Astrocyte (in vitro differentiated cells and primary cell): ENCODE results near the gene CTIF. TPM values are rescaled to one million over a fixed set of nuclear protein-coding genes. Genes with fewer than 3 reads are reported as not detected.
A peak's percentile ranks its signal among the peaks of the same experiment; 100 is the strongest.

Experiments used
- DNase-seq: peaks from one replicate; pipeline ENCODE4 v3.0.0-alpha.2; 2010; ENCODE audit warnings: low read depth
- FAIRE-seq: peaks from 2 replicates; lab custom pipeline; 2011; peaks lifted over from hg19 to GRCh38; lab: Jason Lieb, UNC
- H2AFZ ChIP-seq: 2 replicates; pipeline ENCODE4 v1.6.0; 2012; ENCODE audit warnings: low read depth, low read length, inconsistent platforms
- H3K27ac ChIP-seq: 2 replicates; pipeline ENCODE4 v1.5.1; 2011; ENCODE audit warnings: low read depth, low read length, inconsistent platforms
- H3K27me3 ChIP-seq: 2 replicates; pipeline ENCODE4 v1.6.0; 2011; ENCODE audit warnings: low read length, inconsistent platforms; ENCODE audit not compliant: insufficient read depth
- H3K36me3 ChIP-seq: 2 replicates; pipeline ENCODE4 v1.5.1; 2011; ENCODE audit warnings: low read length, inconsistent platforms; ENCODE audit not compliant: insufficient read depth
- H3K4me1 ChIP-seq: 2 replicates; pipeline ENCODE4 v1.5.1; 2011; ENCODE audit warnings: low read length, inconsistent platforms; ENCODE audit not compliant: insufficient read depth
- H3K4me2 ChIP-seq: 2 replicates; pipeline ENCODE4 v1.6.0; 2012; ENCODE audit warnings: low read length, inconsistent platforms
- H3K4me3 ChIP-seq: 2 replicates; pipeline ENCODE4 v1.5.1; 2011; ENCODE audit warnings: low read depth, mild to moderate bottlenecking, low read length, inconsistent platforms; ENCODE audit not compliant: insufficient read depth
- H3K79me2 ChIP-seq: 2 replicates; pipeline ENCODE4 v1.6.0; 2012; ENCODE audit warnings: mild to moderate bottlenecking, low read length, inconsistent platforms; ENCODE audit not compliant: insufficient read depth
- H3K9ac ChIP-seq: 2 replicates; pipeline ENCODE4 v1.6.0; 2012; ENCODE audit warnings: mild to moderate bottlenecking, low read length, inconsistent platforms
- H3K9me3 ChIP-seq: 2 replicates; pipeline ENCODE4 v1.5.1; 2012; ENCODE audit warnings: low read depth, mild to moderate bottlenecking, low read length, inconsistent platforms; ENCODE audit not compliant: insufficient read depth
- H4K20me1 ChIP-seq: 2 replicates; pipeline ENCODE4 v1.6.0; 2012; ENCODE audit warnings: low read length, inconsistent platforms; ENCODE audit not compliant: insufficient read depth
- H3K27ac Mint-ChIP-seq: one replicate; pipeline ENCODE4 v1.8.0; 2021; ENCODE audit warnings: mild to moderate bottlenecking, mixed read lengths; ENCODE audit not compliant: unreplicated experiment
- H3K27me3 Mint-ChIP-seq: one replicate; pipeline ENCODE4 v1.8.0; 2021; ENCODE audit warnings: low read depth, mixed read lengths; ENCODE audit not compliant: unreplicated experiment
- H3K36me3 Mint-ChIP-seq: one replicate; pipeline ENCODE4 v1.8.0; 2021; ENCODE audit warnings: low read depth, mixed read lengths; ENCODE audit not compliant: unreplicated experiment
- H3K4me1 Mint-ChIP-seq: one replicate; pipeline ENCODE4 v1.8.0; 2021; ENCODE audit warnings: low read depth, mixed read lengths; ENCODE audit not compliant: unreplicated experiment
- H3K4me3 Mint-ChIP-seq: one replicate; pipeline ENCODE4 v1.8.0; 2021; ENCODE audit warnings: mild to moderate bottlenecking, moderate library complexity, mixed read lengths; ENCODE audit not compliant: unreplicated experiment
- H3K9me3 Mint-ChIP-seq: one replicate; pipeline ENCODE4 v1.8.0; 2021; ENCODE audit warnings: mild to moderate bottlenecking, mixed read lengths; ENCODE audit not compliant: unreplicated experiment
- CTCF ChIP-seq: IDR thresholded peaks from 2 replicates; pipeline ENCODE4 v1.5.1; 2011; ENCODE audit warnings: low read depth, mild to moderate bottlenecking, inconsistent platforms, low read length, moderate library complexity; ENCODE audit not compliant: insufficient read depth
- EZH2 ChIP-seq: IDR thresholded peaks from 2 replicates; pipeline ENCODE4 v1.6.1; 2012; ENCODE audit warnings: mild to moderate bottlenecking, low read length, inconsistent platforms; ENCODE audit not compliant: insufficient read depth
- total RNA-seq: library from RNA; stranded (reverse); gene quantifications from 2 replicates; pipeline ENCODE4 v1.2.1, GENCODE V29; 2021

The CTIF gene
- total RNA-seq, 1 donor from 2014 or later = 101 TPM

DNA sequence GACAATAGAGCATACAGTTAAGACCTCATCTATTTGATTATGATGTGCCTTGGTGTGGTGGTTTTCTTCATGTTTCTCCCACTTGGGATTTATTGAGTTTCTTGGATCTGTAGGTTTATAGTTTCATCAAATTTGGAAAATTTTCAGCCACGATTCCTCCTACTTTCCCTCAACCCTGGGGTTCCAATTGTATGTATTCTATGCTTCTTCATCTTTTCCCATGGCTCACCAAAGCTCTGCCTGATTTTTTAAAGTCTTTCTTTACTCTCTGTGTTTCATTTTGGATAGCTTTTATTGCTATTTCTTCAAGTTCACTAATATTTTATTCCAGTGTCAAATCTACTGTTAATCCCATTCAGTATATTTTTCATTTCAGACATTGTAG is 132.7 kb downstream of the CTIF start:
- Histone ChIP-seq H4K20me1 (peaks cover 51% of the 10 kb centered on the region), H3K27ac (no peak overlapping the region), H3K4me3 (no peak overlapping the region), H3K27me3 (no peaks in the 10 kb centered on the region), H3K36me3 (peaks cover 17% of the 10 kb centered on the region), H3K9me3 (no peaks in the 10 kb centered on the region), H2AFZ (no peak overlapping the region), H3K9ac (no peak overlapping the region), H3K4me1 (peaks cover 22% of the 10 kb centered on the region), H3K4me2 (no peak overlapping the region), H3K79me2 (no peaks in the 10 kb centered on the region)
- Mint-ChIP-seq H3K9me3 (peaks cover 5% of the 10 kb centered on the region), H3K27ac (no peak overlapping the region), H3K27me3 (no peaks in the 10 kb centered on the region), H3K4me3 (no peak overlapping the region), H3K36me3 (peaks cover 33% of the 10 kb centered on the region), H3K4me1 (peaks cover 13% of the 10 kb centered on the region)
- FAIRE-seq = no peak
- DNase-seq = no peak
- no peak for TF ChIP-seq CTCF
- no peak for TF ChIP-seq EZH2

GRCh38 chr18:48672671-48673340 is 134.0 kb downstream of the CTIF start:
- Histone ChIP-seq H3K9me3 (no peaks in the 10 kb centered on the region), H3K9ac (no peak overlapping the region), H3K4me1 (peaks cover 25% of the 10 kb centered on the region), H4K20me1 (peaks cover 48% of the 10 kb centered on the region), H3K27me3 (no peaks in the 10 kb centered on the region), H3K4me3 (no peak overlapping the region), H3K4me2 (no peak overlapping the region), H3K36me3 (peaks cover 17% of the 10 kb centered on the region), H3K27ac (no peak overlapping the region), H3K79me2 (peaks cover 5% of the 10 kb centered on the region), H2AFZ (no peak overlapping the region)
- TF ChIP-seq EZH2 = no peak
- TF ChIP-seq CTCF = no peak
- H3K36me3 Mint-ChIP-seq = peaks cover 25% of the 10 kb centered on the region
- no peak overlapping the region for H3K4me3 Mint-ChIP-seq
- no peaks in the 10 kb centered on the region for H3K27me3 Mint-ChIP-seq
- DNase-seq = no peak
- peaks cover 5% of the 10 kb centered on the region for H3K9me3 Mint-ChIP-seq
- no peak for FAIRE-seq
- H3K4me1 Mint-ChIP-seq = peaks cover 23% of the 10 kb centered on the region
- H3K27ac Mint-ChIP-seq = peak overlapping the region; percentile 37

- no peak for TF ChIP-seq EZH2
- TF ChIP-seq CTCF = no peak
- FAIRE-seq (no peak), DNase-seq (no peak)
- no peak overlapping the region for H3K27ac Mint-ChIP-seq
- peaks cover 5% of the 10 kb centered on the region for H3K79me2 ChIP-seq
- no peak overlapping the region for H3K4me2 ChIP-seq
- peaks cover 26% of the 10 kb centered on the region for H3K4me1 ChIP-seq
- H3K27me3 Mint-ChIP-seq = no peaks in the 10 kb centered on the region
- peaks cover 26% of the 10 kb centered on the region for H3K4me1 Mint-ChIP-seq
- H2AFZ ChIP-seq = no peak overlapping the region
- peaks cover 25% of the 10 kb centered on the region for H3K36me3 Mint-ChIP-seq
- peaks cover 41% of the 10 kb centered on the region for H4K20me1 ChIP-seq
- no peaks in the 10 kb centered on the region for H3K9me3 ChIP-seq
- no peak overlapping the region for H3K4me3 ChIP-seq
- no peaks in the 10 kb centered on the region for H3K27me3 ChIP-seq
- H3K4me3 Mint-ChIP-seq = no peak overlapping the region
- peaks cover 17% of the 10 kb centered on the region for H3K36me3 ChIP-seq
- peaks cover 5% of the 10 kb centered on the region for H3K9me3 Mint-ChIP-seq
- no peak overlapping the region for H3K27ac ChIP-seq
- no peak overlapping the region for H3K9ac ChIP-seq
Observed at GRCh38 chr18:48673456-48673852, 134.6 kb downstream of the CTIF start.
